Measurements from ENCODE around the gene IL25. TPM values are rescaled to one million over a fixed set of nuclear protein-coding genes. Genes with fewer than 3 reads are reported as not detected.
A peak's percentile ranks its signal among the peaks of the same experiment; 100 is the strongest.
"Not testable (repeated sequence)": the region's sequence is repeated elsewhere in the genome, so short reads cannot be mapped to it uniquely, and the experiment has no call there.

IL25 gene
- total and polyA plus RNA-seq, 2 of the 13 experiments (the other 11 are each of a cell fraction or from before 2014, with no cell fraction given), result not detected

DNA sequence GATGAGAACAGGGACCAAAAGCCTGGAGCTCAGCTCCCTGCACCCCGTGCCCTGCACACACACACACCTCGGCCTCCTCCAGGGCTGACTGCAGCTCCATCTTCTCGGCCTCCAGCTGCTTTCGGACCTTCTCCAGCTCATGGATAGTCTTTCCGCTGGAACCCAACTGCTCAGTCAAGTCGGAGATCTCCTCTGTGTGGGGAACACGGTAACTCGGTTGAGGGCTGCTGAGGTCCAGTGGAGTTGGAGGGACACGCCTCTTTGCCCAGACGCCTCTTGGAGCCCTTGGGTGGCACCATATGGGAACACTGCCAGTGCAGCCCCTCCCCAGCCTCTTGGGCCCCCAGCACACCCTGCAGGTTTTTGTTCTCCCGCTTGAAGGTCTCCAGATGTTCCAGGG, 44.2 kb downstream of the IL25 start:
- no peak for FAIRE-seq
- H3K79me2 ChIP-seq (ENCODE audit: insufficient read depth, low read length), result no peaks in the 10 kb centered on the region
- H3K9me3 ChIP-seq (ENCODE audit: low read length), result no peaks in the 10 kb centered on the region
- TF ChIP-seq ZNF558 (CRISPR knock-in tag; IDR thresholded peaks at IDR 0.05; ENCODE audit: borderline replicate concordance), result no peak
- in situ Hi-C loops (cut with HindIII; ENCODE audit: extremely low pct_ligation_motif_present, low pct_unique_long_range_greater_than_20kb) (no loop called here), intact Hi-C loops (cut with micrococcal nuclease; ENCODE audit: unreplicated experiment) (no loop called here)
- H2AFZ ChIP-seq (ENCODE audit: low read length), result no peak overlapping the region
- 37% methylated on average over 11 of the region's 11 CpGs for WGBS (ENCODE audit: low lambda C conversion rate)
- no peak overlapping the region for H3K4me3 ChIP-seq (replicated peaks in 1 of 3; ENCODE audit: insufficient read depth in 1 of 3, low read depth in 2 of 3, low read length in 3 of 3)
- no peak overlapping the region for H3K4me2 ChIP-seq (ENCODE audit: low read depth, low read length)
- no peaks in the 10 kb centered on the region for H3K4me1 ChIP-seq (ENCODE audit: insufficient read depth, low read length)
- ChIA-PET CTCF (ENCODE audit: low intra/inter-chr PET ratio, low total read pairs) (no interaction called here), POLR2A (no interaction called here)
- no TSS peak for BruUV-seq (replicated peaks)
- no peaks in the 10 kb centered on the region for H4K20me1 ChIP-seq (ENCODE audit: insufficient read depth, low read length)
- H3K27me3 ChIP-seq (ENCODE audit: control insufficient read depth in 1 of 2, insufficient read depth in 2 of 2, low read length in 2 of 2), result peaks cover 35 to 93% of the 10 kb centered on the region in 2 experiments
- H3K27ac ChIP-seq (ENCODE audit: extremely low read length, insufficient read depth, low read length), result no peak overlapping the region
- H3K9ac ChIP-seq (ENCODE audit: insufficient read depth, low read depth, low read length), result no peak overlapping the region
- H3K36me3 ChIP-seq (replicated peaks in 1 of 2; ENCODE audit: control insufficient read depth in 1 of 2, insufficient read depth in 2 of 2, low read length in 2 of 2), result no peaks in the 10 kb centered on the region
- DNase-seq (ENCODE audit: low spot score), result no peak
- no peak for ATAC-seq

DNA sequence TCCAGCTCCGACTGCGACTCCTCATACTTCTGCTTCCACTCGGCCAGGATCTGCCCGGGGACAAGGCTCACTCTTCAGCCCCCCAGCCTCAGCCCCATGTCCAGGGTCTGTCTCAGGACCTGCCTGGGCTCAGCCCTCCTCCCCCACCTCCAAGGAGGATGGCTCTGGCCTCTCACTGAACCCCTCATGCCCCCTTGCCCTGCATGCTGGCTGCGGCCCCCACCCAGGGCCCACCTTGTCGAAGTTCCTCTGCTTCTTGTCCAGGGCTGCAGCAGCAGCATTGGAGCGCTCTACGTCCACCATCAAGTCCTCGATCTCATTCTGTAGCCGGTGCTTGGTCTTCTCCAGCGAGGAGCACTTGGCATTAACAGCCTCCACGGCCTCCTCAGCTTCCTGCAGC, 44.7 kb downstream of the IL25 start:
- H3K36me3 ChIP-seq (replicated peaks in 1 of 2; ENCODE audit: control insufficient read depth in 1 of 2, insufficient read depth in 2 of 2, low read length in 2 of 2); in situ Hi-C loops (cut with HindIII; ENCODE audit: extremely low pct_ligation_motif_present, low pct_unique_long_range_greater_than_20kb); CTCF ChIA-PET (ENCODE audit: low intra/inter-chr PET ratio, low total read pairs); H3K4me1 ChIP-seq (ENCODE audit: insufficient read depth, low read length); H3K9ac ChIP-seq (ENCODE audit: insufficient read depth, low read depth, low read length); BruUV-seq (replicated peaks); H3K27ac ChIP-seq (ENCODE audit: extremely low read length, insufficient read depth, low read length); FAIRE-seq; H2AFZ ChIP-seq (ENCODE audit: low read length); POLR2A ChIA-PET; DNase-seq (ENCODE audit: low spot score); H4K20me1 ChIP-seq (ENCODE audit: insufficient read depth, low read length); H3K4me2 ChIP-seq (ENCODE audit: low read depth, low read length); intact Hi-C loops (cut with micrococcal nuclease; ENCODE audit: unreplicated experiment); H3K9me3 ChIP-seq (ENCODE audit: low read length); H3K4me3 ChIP-seq (replicated peaks in 1 of 3; ENCODE audit: insufficient read depth in 1 of 3, low read depth in 2 of 3, low read length in 3 of 3); ATAC-seq; H3K79me2 ChIP-seq (ENCODE audit: insufficient read depth, low read length); TF ChIP-seq FOXA1 (CRISPR knock-in tag; IDR thresholded peaks at IDR 0.05): not testable (repeated sequence)
- peaks cover 31 to 93% of the 10 kb centered on the region in 2 experiments for H3K27me3 ChIP-seq (ENCODE audit: control insufficient read depth in 1 of 2, insufficient read depth in 2 of 2, low read length in 2 of 2)
- TF ChIP-seq ZNF225 (CRISPR knock-in tag; IDR thresholded peaks at IDR 0.05) (0 out of 2 replicates have a peak, but pooled peaks have one; percentile 14), FOXA1 (IDR thresholded peaks at IDR 0.05) (0 out of 2 replicates have a peak, but pooled peaks have one; percentile 8)
- 41% methylated on average over 12 of the region's 12 CpGs for whole genome bisulfite sequencing (ENCODE audit: low lambda C conversion rate)

Data from HepG2 (cell line).